SHP77 treated with DMSO at 0.1 percent for 48 hours (cell line): Measurements from ENCODE around the gene POSTN.

ENCODE experiments used
- DNase-seq: peaks from one replicate; lab custom pipeline; 2025; lab: John Stamatoyannopoulos, UW

The POSTN gene

GRCh38 chr13:37598597-37598996 is at the start of gene POSTN:
TSS of gene POSTN (minus strand) at chr13:37598768. CDS start at chr13:37598726, 42 bp downstream.
- DNase-seq, result no peak

DNA sequence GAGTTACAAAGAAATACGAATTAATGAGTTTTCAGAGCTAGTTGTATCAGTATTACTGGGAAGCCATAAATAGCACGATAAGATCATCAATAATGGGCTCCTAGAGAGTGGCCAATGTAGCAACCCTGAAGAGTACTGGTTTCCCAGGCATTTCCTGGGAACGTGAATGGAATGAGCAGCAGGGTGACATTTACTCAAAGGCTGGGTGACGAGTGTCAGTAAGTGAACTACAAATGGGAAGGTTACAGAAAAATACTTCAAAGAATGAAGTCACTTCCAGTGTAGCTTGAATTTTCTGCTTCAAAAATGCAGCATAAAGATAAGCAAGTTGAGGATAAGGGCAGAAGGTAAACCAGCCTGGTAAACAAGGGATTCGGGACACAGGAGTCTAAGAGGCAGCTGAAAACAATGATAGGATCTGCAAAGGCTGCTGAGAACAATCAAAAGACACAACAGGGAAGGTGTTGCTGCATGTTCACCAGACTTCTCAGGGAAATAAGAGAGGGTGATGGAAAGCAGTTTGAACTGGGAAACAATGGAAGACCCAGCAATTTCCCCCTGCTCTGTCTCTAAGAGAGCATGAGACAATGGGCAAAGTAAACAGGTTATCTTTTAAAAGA is 48.6 kb upstream of the POSTN start:
- DNase-seq, result no peak

- no peak for DNase-seq
Measured at GRCh38 chr13:37646531-37646930, 48.0 kb upstream of the POSTN start.

GRCh38 chr13:37645181-37645740 is 46.7 kb upstream of the POSTN start:
- no peak for DNase-seq

DNA sequence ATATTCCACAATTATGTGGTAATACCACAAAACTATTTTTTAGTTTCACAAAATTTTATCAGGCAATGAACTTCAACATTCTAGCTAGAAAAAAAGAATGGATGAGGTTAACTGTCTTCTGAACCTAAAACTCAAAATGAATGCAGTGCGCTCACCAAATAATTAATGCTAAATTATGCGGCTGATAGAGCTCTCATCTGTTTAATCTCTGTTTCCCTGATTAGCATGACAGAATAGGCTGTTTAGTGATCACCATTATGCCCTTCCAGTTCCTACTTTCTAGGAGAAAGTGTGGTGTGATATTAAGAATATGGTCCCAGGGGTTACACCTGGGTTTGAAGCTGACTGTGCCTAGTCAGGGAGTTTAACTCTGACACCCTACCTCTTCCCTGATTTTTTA is 42.8 kb upstream of the POSTN start:
- DNase-seq, result no peak

DNA sequence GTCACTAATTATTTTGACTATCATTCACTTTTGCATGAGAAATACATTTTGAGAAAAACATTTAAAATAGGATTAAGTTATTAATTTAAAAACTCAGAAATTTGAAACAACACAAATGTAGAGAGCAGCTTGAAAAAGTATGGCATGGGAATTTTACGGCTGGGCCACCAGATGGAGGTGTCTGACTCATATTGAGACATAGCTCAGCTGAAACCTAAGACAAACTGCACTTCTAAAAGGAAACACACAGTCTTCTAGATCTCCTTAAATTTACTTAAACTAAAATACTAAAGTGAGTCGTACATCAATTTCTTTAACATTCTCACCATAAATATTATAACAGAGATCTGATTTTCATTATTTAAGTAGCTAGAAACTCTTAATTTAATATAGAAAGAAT is 41.9 kb upstream of the POSTN start:
- DNase-seq, result peak; percentile 10

DNA sequence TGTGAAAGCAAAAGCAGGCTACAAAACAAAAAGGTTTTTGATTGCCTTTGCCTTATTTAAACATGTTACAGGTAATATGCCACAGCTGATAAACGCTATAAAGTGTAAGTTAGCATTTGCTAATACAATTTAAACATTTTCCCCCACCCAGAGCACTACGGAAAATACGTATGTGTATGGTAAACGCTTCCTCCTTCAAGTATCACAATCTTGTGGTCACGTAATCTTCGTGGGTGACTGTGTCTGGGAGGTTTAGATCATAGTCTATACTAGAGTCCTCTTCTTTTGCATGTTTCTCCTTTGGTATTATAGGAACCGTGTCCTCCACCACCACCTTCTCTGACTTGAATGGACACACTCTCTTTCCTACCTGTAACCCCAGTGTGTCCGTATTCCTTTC is 38.1 kb upstream of the POSTN start:
- DNase-seq, result no peak

GRCh38 chr13:37632294-37632693 is 33.7 kb upstream of the POSTN start:
- no peak for DNase-seq

GRCh38 chr13:37627428-37627827 is 28.9 kb upstream of the POSTN start:
- DNase-seq, result no peak

- no peak for DNase-seq
Measured at GRCh38 chr13:37621811-37622361, 23.3 kb upstream of the POSTN start.

DNA sequence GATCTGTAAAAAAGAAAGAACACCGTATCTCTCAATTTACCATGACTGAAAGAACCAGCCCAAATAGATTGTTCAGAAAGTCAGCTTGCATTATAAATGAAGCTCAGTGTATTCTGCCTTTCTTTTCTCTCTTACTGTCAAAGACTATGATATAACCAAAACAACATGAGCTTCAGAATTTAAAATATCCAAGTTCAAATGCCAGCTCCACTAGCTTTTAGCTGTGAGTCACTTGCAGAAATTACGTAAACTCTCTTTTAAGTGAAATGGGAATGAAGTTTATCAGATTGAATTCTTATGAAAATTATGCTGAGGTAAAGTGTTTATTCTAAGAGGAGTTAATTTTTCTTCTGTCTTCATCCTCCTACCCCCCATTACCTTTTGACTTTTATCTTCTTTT is 20.0 kb upstream of the POSTN start:
- DNase-seq, result no peak

GRCh38 chr13:37617173-37617572 is 18.6 kb upstream of the POSTN start:
- DNase-seq, result no peak

DNA sequence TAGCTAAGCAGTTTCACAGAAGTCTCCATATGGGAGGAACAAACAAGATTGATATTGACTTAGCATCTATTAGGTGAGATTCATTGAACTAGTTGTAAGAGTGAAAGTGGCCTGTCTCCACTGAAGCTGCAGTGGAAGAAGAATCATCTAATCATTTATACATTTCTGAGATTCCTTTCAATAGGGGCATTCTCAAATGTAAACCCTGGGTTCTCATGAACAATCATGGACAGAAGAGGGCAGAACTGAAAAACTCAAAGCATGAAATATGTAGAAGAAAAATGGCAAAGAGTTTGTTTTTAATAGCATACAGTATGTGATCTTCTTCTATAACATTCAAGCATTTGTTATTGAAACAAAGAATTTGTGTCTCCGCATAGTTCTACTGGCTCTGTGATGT is 17.6 kb upstream of the POSTN start:
- no peak for DNase-seq

GRCh38 chr13:37615276-37615675 is 16.7 kb upstream of the POSTN start:
- no peak for DNase-seq

GRCh38 chr13:37613638-37614037 is 15.1 kb upstream of the POSTN start:
- no peak for DNase-seq

- no peak for DNase-seq
Measured at GRCh38 chr13:37613236-37613635, 14.7 kb upstream of the POSTN start.

DNA sequence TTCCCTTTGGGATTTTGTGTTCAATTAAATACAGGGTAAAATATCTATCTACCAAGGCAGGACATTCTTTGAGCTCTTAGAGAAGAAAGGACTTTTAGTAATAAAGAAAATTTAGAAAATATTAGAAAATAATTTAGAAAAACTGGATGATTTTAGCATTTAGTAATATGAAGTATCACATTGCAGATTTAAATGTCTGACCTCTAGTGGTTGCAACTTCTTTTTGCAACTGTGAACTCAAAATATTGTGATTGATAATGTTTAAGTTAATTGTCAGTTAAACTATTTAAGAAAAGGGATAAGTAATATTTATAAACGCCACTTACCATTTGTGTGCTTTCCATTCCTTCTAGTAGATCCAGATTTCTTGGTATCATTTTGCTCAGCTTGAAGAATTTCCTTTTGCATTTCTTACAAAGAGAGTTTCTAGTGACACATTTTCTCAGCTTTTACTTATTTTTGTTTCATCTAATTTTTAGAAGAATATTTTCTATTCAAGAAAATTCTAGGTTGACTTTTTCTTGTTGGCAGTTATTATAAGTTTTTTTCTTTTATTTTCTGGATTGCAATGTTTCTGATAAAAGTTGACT is 10.3 kb upstream of the POSTN start:
- no peak for DNase-seq

- peak; percentile 7 for DNase-seq
Measured at GRCh38 chr13:37602733-37603381, 4.3 kb upstream of the POSTN start.

DNA sequence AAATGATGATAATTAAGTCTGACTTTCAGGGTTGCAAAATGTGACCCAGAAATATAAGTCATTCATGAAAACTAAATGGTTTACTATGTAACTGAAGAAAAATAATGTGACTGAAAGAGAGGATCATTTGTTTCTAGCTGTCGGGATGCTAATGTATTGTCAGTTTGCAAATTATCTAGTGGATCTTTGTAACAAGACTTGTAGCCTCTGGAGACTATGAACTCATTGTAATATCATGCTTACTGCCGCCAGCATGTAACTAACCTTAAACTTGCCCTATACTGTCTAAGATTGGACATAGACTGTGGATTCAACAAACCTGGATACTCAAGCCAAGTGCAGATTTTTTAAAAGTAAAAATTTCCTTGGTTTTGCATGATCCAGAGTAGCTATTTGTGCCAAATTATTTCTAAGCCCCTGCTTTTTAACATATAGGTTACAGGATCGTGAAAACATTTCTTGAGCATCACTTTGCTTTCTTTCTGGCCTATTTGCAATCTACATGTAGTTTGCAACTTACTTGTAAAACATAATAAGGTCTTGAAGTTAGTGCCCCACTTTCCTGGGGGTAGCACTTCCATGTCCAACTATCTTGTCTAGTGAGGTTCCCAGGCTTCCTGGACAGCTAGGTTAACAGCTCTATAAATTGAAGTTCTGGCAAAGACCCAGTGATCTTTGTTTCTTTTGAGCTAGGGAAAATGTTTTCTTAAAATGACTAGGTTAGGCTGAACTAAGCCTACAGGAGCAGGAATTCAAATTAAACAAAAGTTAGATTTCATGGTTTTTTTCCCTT is 3.3 kb upstream of the POSTN start:
- DNase-seq, result no peak

DNA sequence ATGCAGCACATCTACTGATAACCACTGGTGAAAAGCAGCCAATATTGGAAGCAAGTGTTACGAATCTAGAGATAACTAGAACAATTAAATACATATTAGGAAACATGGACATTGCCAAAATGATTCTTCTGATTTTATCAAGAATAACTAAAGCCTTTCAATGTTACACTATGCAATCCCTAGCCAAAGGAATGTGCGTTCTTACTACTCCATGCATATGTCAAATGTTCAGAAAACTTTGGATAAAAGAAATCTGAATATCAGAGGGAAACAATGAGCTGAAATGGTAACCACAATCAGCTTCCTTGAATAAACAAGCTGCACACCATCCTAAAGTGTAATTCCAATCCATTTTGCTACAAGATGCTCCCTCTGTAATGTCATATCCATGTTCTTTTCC is 951 bp upstream of the POSTN start:
- no peak for DNase-seq

DNA sequence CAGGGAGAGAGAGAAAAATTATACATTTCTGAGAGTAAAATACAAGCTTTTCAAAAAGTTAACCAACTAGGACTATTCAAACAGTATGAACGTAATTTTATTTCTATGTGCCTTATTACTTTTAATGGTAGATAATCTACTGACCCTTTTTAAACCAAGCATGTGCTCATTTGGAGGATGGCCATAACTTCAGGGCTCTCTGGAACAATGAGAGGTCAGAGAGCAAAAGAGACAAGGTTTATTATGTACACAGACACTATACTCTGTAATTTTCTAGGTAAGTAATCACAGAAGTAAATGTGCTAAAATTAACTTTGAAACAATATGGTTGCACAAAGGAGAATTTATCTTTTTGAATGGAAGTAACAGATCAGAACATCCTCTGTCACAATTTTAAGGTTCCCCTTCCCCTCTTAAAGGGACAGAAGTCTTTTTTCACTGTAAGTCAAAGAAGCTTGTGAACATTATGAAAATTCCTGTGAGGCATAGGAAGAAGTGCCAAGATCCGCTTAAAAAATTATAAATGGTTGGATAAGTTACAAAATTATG is 1.0 kb downstream of the POSTN start:
- no peak for DNase-seq

- no peak for DNase-seq
Measured at GRCh38 chr13:37596805-37597204, 1.8 kb downstream of the POSTN start.
